GM12874 (cell line): ENCODE measurements around the gene FAM76B.
A peak's percentile ranks its signal among the peaks of the same experiment; 100 is the strongest.

Experiments
- CTCF ChIP-seq: IDR thresholded peaks from 2 replicates; pipeline ENCODE4 v1.5.1; 2011; ENCODE audit warnings: low read depth, mild to moderate bottlenecking, control low read depth, low read length, moderate library complexity; ENCODE audit not compliant: insufficient read depth

Gene FAM76B

GRCh38 chr11:95789506-95790122, at the start of gene FAM76B:
FAM76B (minus strand) TSS chr11:95789782; CDS start chr11:95789478, 304 bp downstream.
- TF ChIP-seq CTCF = no peak

- TF ChIP-seq CTCF = peak; percentile 75
Observed at GRCh38 chr11:95835768-95836488, 46.3 kb upstream of the FAM76B start.

GRCh38 chr11:95835351-95835750, 45.8 kb upstream of the FAM76B start:
- TF ChIP-seq CTCF = no peak

- TF ChIP-seq CTCF = no peak
Observed at GRCh38 chr11:95833378-95833777, 43.8 kb upstream of the FAM76B start.

- no peak for TF ChIP-seq CTCF
Observed at GRCh38 chr11:95832763-95833162, 43.2 kb upstream of the FAM76B start.

- no peak for TF ChIP-seq CTCF
Observed at GRCh38 chr11:95831198-95831883, 41.8 kb upstream of the FAM76B start.

- no peak for TF ChIP-seq CTCF
Observed at GRCh38 chr11:95829580-95830259, 40.1 kb upstream of the FAM76B start.
